Uterus (tissue), 4 donors: Measurements from ENCODE around the gene ESRRA. TPM values are rescaled to one million over a fixed set of nuclear protein-coding genes. Genes with fewer than 3 reads are reported as not detected.

ENCODE experiments used
- DNase-seq, 2 donors: peaks; one replicate each; pipeline ENCODE4 v3.0.0-alpha.2; 2019 to 2020
- H3K27ac ChIP-seq, 2 donors: fragments of 200-600 bp; sonication (generic); 1 replicate in 1 of 2; 2 replicates in 1 of 2; pipeline ENCODE4 v1.5.1; 2016 to 2018
- H3K27me3 ChIP-seq, 2 donors: fragments of 200-600 bp; sonication (generic); one replicate each; pipeline ENCODE4 v1.5.1; 2018 to 2019; ENCODE audit warnings: control low read depth in 1 of 2
- H3K36me3 ChIP-seq, 2 donors: fragments of 200-600 bp; sonication (generic); one replicate each; pipeline ENCODE4 v1.5.1; 2019; ENCODE audit warnings: control low read depth in 1 of 2
- H3K4me1 ChIP-seq, 2 donors: fragments of 200-600 bp; sonication (generic); one replicate each; pipeline ENCODE4 v1.5.1; 2018 to 2019; ENCODE audit warnings: control low read depth in 1 of 2
- H3K4me3 ChIP-seq, 2 donors: fragments of 200-600 bp; sonication (generic); 1 replicate in 1 of 2; 2 replicates in 1 of 2; pipeline ENCODE4 v1.5.1; 2018 to 2019; ENCODE audit warnings: mild to moderate bottlenecking in 1 of 2
- H3K9me3 ChIP-seq, 2 donors: fragments of 200-600 bp; sonication (generic); one replicate each; pipeline ENCODE4 v1.5.1; 2019; ENCODE audit warnings: control low read depth in 1 of 2
- POLR2A ChIP-seq, 2 donors: fragments of 450-650 bp; IDR thresholded peaks; one replicate each; pipeline ENCODE4 v1.6.1; 2016; ENCODE audit warnings: antibody characterized with exemption in 2 of 2, mild to moderate bottlenecking in 1 of 2, moderate library complexity in 1 of 2
- intact Hi-C: fragments of 100-400 bp; cut with DNase I; formaldehyde crosslinking; loops from one replicate; pipeline ENCODE4 v1.15.1; 2023; ENCODE audit warnings: low total_unique reads
- total RNA-seq, 4 donors: library from RNA; depleted of rRNA in 3 of 4; stranded (reverse); fragments of >200 nt in 3 of 4; gene quantifications; one replicate each; pipeline versions ENCODE4 v1.1.0 to v1.2.4, GENCODE V29; 2014 to 2023
- TF ChIP-seq, protein P1 (sequence below), 4 experiments: fragments of 200-600 bp in 2 of 4; fragments of 450-650 bp in 2 of 4; sonication (generic) in 2 of 4; IDR thresholded peaks; one replicate each; pipeline ENCODE4 v1.5.1; 2016 to 2019; ENCODE audit warnings: antibody characterized with exemption in 4 of 4, mild to moderate bottlenecking in 2 of 4, moderate library complexity in 1 of 4
- donor health status: DM: yes; HTN: yes; CAD: no.

The ESRRA gene
- total RNA-seq, 4 donors from 2014 or later, result 12.1 to 49.2 (median 17.5) TPM

DNA sequence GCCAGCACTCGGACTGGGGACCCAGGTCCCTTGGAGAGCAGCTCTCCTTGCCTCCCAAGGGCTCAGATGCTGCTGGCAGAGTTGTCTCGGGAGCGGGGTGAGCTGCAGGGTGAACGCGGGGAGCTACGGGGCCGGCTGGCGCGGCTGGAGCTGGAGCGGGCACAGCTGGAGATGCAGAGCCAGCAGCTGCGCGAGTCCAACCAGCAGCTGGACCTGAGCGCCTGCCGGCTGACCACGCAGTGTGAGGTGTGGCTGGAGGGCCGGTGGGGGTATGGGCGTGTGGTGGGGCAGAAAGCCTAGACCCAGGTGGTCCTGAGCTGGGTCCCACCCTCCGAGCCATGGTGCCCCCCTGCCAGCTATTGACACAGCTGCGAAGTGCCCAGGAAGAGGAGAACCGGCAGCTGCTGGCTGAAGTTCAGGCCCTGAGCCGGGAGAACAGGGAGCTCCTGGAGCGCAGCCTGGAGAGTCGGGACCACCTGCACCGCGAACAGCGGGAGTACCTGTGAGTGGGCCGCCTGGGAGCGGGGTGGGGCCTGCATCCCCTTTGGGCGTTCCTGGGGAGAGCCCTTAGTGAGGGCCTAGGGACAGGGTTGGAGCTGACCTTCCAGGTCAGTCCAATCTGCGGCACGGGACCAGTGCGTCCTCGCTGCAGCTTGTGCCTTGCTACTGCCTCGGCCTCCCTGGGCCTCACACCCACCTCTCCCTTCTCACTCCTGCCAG is 47.8 kb downstream of the ESRRA start:
- peaks cover 3 to 5% of the 10 kb centered on the region in 2 donors for H3K4me1 ChIP-seq
- no peak for TF ChIP-seq POLR2A (IDR thresholded peaks at IDR 0.05)
- TF ChIP-seq, protein P1, sequence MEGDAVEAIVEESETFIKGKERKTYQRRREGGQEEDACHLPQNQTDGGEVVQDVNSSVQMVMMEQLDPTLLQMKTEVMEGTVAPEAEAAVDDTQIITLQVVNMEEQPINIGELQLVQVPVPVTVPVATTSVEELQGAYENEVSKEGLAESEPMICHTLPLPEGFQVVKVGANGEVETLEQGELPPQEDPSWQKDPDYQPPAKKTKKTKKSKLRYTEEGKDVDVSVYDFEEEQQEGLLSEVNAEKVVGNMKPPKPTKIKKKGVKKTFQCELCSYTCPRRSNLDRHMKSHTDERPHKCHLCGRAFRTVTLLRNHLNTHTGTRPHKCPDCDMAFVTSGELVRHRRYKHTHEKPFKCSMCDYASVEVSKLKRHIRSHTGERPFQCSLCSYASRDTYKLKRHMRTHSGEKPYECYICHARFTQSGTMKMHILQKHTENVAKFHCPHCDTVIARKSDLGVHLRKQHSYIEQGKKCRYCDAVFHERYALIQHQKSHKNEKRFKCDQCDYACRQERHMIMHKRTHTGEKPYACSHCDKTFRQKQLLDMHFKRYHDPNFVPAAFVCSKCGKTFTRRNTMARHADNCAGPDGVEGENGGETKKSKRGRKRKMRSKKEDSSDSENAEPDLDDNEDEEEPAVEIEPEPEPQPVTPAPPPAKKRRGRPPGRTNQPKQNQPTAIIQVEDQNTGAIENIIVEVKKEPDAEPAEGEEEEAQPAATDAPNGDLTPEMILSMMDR (IDR thresholded peaks at IDR 0.05), result no peak
- H3K9me3 ChIP-seq, result no peaks in the 10 kb centered on the region
- no peak overlapping the region for H3K27ac ChIP-seq
- H3K27me3 ChIP-seq, result no peaks in the 10 kb centered on the region
- no peak for DNase-seq
- H3K4me3 ChIP-seq, result no peak overlapping the region
- H3K36me3 ChIP-seq, result no peaks in the 10 kb centered on the region
- intact Hi-C loops, result no loop called here

DNA sequence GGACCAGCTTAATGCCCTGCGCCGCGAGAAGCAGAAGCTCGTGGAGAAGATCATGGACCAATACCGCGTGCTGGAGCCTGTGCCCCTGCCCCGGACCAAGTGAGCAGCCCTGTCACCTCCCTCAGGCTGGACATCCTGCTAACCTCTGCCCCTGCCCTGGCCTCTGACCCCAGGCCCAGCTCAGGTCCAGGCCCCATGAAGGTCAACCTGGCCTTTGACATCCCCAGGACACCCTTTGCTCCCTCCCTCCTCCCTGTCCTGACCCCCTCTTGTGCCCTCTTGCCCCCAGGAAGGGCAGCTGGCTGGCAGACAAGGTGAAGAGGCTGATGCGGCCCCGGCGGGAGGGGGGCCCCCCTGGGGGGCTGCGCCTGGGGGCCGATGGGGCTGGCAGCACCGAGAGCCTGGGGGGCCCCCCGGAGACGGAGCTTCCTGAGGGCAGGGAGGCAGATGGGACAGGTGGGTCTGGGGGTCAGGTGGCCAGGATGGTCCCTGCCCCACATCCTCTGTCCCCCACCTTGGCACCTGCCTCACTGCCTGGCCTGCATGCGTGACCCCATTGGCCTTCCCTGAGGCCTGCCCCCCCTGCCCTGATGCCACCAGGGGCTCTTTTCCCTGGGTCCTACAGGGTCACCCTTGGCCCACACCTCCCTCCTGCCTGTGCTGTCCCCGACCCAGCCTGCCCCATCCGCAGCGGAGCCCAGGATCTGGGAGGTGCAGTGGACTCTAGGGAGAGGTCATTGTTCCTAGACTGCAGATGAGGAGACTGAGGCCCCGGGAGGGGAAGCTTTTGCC is 48.6 kb downstream of the ESRRA start:
- H3K9me3 ChIP-seq, result no peaks in the 10 kb centered on the region
- H3K4me3 ChIP-seq, result no peak overlapping the region
- H3K4me1 ChIP-seq, result peaks cover 7 to 10% of the 10 kb centered on the region in 2 donors
- no peak for DNase-seq
- TF ChIP-seq POLR2A (IDR thresholded peaks at IDR 0.05), result no peak
- TF ChIP-seq, protein P1 (IDR thresholded peaks at IDR 0.05), result no peak
- intact Hi-C loops, result no loop called here
- H3K27me3 ChIP-seq, result no peaks in the 10 kb centered on the region
- H3K27ac ChIP-seq, result no peak overlapping the region
- no peaks in the 10 kb centered on the region for H3K36me3 ChIP-seq

DNA sequence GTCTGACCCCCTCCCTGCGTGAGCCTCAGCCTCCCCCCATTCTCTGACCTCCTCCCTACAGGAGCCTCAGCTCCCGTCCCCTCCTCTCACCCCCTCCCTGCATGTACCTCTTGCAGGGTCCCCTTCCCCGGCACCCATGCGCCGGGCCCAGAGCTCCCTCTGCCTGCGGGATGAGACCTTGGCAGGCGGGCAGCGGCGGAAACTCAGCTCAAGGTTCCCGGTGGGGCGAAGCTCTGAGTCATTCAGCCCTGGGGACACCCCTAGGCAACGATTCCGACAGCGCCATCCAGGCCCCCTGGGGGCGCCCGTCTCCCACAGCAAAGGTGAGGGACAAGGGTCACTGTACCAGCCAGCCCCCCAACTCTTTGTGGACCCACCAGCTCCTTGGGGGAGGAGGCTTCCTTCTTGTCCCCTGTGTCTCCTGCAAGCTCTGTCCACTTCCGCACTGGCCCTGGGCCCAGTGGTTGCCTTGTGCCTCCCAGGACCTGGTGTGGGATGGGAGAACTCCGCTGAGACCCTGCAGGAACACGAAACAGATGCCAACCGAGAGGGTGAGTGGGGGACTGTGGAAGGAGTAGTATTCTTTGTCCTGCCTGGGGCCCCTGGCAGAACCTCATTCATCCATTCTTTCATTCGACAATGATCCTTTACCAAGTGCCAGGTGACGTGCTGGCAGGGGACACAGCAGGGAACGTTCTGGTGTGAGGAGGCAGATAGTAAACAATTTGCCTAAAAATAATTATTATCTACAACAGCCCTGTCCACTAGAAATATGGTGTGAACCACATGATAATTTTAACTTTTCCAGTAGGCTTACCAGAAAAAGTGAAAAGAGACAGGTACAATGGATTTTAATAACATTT is 50.0 kb downstream of the ESRRA start:
- no peaks in the 10 kb centered on the region for H3K9me3 ChIP-seq
- intact Hi-C loops, result no loop called here

DNA sequence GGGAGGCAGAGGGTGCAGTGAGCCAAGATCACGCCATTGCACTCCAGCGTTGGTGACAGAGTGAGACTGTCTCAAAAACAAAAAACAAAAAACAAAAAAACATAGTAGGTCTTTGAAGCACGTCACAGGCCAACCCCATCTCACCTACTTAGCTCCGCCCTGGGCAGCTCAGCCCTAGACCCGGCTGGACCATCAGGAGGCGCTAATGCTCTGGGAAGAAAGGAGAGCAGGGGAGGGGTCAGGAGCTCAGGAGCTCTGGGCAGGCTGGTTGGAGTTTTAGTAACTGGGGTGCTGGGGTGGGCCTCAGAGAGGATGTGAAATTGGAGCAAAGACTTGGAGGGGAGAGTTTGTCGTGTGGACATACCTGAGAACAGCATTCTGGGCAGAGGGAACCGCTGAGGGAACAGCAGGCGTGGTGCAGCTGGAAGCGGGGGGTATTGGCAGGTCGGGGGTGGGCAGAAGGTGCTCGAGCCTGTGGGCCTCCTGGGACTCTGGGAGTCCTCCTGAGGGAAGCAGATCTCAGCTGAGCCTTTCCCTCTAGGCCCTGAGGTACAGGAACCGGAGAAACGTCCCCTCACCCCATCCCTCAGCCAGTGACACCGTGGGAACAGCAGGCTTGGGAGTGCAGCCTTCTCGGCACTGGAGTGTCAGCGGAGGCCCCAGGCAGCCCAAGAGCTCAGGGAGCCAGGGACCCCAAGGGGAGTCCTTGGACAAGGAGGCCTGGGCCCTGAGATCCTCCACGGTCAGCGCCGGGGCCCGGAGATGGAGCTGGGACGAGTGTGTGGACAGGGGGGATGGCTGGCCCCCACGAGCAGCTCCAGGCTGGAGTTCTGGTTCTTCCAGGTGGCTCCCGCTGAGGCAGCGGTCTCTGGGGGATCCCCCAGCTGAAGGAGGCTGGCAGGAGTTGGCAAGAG is 51.4 kb downstream of the ESRRA start:
- no peak for DNase-seq
- intact Hi-C loops, result no loop called here
- no peak for TF ChIP-seq POLR2A (IDR thresholded peaks at IDR 0.05)
- TF ChIP-seq, protein P1 (IDR thresholded peaks at IDR 0.05), result no peak
- Histone ChIP-seq H3K27ac (peak overlapping the region in 1 of 2 donors; percentile 90), H3K9me3 (no peaks in the 10 kb centered on the region), H3K4me1 (peaks cover 7 to 20% of the 10 kb centered on the region in 2 donors), H3K4me3 (no peak overlapping the region), H3K27me3 (no peaks in the 10 kb centered on the region), H3K36me3 (no peaks in the 10 kb centered on the region)

More for the DNA sequence above, 50.0 kb downstream of the ESRRA start:
- H3K27me3 ChIP-seq, result no peaks in the 10 kb centered on the region
- peaks cover 7 to 20% of the 10 kb centered on the region in 2 donors for H3K4me1 ChIP-seq
- no peaks in the 10 kb centered on the region for H3K36me3 ChIP-seq
- peak overlapping the region in 1 of 2 donors; percentile 14 for H3K4me3 ChIP-seq
- no peak for TF ChIP-seq POLR2A (IDR thresholded peaks at IDR 0.05)
- TF ChIP-seq, protein P1 (IDR thresholded peaks at IDR 0.05), result peak; percentile 54 to 79 (median 75)
- H3K27ac ChIP-seq, result no peak overlapping the region
- DNase-seq, result peak; percentile 71 to 74
